Embryonic facial prominence (tissue), 1 donor: ENCODE measurements around the gene SORBS2.
"Not testable (repeated sequence)": the region's sequence is repeated elsewhere in the genome, so short reads cannot be mapped to it uniquely, and the experiment has no call there.

ENCODE experiments used
- DNase-seq: peaks from one replicate; pipeline ENCODE4 v3.0.0-alpha.2; 2016; ENCODE audit errors: extremely low spot score

SORBS2 gene

DNA sequence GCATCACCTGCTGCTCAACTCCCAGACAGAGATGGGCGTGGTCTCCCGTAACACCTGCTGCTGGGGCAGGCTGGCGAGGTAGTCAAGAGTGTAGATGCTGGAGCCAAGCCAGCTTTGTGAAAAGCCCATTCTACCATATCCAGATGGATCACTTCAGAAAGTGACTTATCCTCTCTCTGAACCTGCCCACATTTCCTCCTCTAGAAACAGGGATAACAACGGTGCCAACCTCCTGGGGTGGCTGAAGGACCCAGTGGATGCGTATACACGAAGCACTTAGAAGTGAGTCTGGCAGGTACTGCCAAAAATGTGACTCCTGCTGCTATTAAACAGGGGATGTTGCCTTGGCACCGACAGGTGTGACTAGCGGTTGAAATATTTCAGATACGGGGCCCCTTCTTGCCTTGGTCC is 95.8 kb downstream of the SORBS2 start:
- DNase-seq: no peak

DNA sequence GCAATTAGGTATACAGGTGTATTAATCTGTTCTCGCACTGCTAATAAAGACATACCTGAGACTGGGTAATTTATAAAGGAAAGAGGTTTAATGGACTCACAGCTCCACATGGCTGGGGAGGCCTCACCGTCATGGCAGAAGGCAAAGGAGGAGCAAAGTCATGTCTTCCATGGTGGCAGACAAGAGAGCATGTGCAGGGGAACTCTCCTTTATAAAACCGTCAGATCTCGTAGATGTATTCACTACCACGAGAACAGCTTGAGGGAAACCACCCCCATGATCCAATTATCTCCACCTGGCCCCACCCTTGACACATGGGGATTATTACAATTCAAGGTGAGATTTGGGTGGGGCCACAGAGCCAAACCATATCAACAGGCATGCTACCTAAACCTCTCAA is 97.5 kb downstream of the SORBS2 start:
- not testable (repeated sequence) for DNase-seq

- no peak for DNase-seq
Observed at GRCh38 chr4:185713731-185714130, 98.3 kb downstream of the SORBS2 start.

GRCh38 chr4:185713272-185713671 is 98.7 kb downstream of the SORBS2 start:
- no peak for DNase-seq

DNA sequence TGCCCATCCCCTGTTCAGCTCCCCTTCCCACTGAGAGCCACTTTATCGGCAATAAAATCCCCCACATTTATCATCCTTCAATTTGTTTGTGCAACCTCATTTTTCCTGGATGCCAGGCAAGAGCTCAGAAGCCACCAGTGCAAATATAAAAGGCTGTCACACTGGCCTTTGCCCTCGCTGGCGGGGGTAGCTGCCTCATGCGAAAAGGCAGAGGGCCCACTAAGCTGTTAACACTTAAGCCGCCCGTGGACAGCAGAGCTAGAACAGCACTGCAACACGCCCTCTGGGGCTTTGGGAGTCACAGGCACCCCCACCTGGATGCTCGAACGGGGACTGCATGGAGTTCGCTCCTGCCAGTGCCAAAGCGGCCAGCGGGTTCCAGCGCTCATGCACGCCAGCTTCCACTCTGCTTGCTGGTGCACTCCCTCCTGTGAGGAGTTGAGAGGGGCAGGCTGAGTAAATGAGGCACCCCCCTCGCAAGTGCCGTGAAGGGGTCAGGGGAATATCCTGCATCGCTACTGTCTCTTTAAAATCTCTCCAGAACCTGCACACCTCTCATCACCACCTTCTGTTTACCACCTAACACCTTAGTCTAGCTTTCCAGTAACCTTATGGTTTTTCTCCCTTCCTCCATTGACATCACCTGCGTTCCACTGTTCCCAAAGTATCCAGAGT is 99.5 kb downstream of the SORBS2 start:
- no peak for DNase-seq

GRCh38 chr4:185711726-185712125 is 100.3 kb downstream of the SORBS2 start:
- no peak for DNase-seq

DNA sequence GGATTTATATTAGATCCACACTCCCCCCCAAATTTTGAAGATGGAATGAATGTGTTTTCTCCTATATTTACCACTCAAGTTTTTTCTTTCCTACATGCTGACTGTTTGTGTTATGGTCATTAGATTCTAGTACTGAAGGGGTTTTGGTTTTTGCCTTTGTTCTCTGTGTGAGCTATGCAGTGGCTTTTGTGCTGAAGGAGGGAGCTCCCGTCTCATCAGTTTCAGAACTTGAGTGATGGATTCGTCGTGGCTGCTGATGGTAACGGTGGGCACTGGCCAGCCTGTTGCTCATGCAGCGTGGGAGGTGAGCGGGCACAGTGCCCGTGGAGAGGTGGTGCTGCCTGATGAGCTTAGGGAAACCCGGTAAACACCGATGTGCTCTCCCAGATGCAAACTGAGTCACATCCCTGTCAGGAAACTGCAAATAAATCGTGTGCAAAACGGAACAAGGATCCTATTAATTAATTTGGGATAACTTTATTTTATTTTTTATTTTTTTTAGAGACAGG is 101.5 kb downstream of the SORBS2 start:
- DNase-seq: no peak

DNA sequence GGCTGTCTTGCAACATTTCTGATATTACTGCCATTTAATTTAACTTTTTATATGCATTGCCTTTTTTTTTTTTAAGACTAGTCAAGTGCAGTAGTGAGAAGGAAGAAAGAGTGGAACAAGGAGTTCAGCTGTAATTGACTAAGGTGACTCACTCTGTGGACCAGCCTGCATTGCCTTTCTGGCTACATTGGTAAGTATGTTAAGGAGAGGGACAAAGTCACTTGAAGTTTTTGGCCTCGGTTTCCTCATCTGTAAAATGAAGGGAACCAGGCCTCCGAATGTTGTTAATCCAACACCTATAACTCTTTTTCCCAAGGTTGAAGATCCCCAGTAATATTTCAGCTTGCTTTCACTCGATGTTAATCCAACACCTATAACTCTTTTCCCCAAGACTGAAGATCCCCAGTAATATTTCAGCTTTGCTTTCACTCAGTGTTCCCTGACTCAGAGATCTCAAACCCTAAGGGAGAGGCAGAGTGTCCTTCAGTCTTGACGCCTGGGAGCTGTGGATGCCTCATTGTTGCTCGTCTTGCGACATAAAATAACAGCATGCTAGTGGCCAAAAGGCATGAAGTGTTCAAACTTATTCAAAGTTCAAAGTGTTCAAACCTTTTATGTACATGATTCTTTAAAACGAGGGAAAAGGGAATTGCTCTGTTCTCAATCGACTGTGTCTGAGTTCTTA is 102.0 kb downstream of the SORBS2 start:
- no peak for DNase-seq

- DNase-seq: no peak
Observed at GRCh38 chr4:185708348-185708747, 103.6 kb downstream of the SORBS2 start.

DNA sequence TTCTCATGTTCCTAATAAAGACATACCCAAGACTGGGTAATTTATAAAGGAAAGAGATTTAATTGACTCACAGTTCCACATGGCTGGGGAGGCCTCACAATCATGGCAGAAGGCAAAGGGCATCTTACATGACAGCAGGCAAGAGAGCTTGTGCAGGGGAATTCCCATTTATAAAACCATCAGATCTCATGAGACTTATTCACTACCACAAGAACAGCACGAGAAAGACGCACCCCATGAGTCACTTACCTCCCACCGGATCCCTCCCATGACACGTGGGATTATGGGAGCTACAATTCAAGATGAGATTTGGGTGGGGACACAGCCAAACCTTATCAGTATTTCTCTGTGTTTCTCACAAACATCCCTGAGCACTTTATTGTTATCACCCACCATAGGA is 104.4 kb downstream of the SORBS2 start:
- not testable (repeated sequence) for DNase-seq

DNA sequence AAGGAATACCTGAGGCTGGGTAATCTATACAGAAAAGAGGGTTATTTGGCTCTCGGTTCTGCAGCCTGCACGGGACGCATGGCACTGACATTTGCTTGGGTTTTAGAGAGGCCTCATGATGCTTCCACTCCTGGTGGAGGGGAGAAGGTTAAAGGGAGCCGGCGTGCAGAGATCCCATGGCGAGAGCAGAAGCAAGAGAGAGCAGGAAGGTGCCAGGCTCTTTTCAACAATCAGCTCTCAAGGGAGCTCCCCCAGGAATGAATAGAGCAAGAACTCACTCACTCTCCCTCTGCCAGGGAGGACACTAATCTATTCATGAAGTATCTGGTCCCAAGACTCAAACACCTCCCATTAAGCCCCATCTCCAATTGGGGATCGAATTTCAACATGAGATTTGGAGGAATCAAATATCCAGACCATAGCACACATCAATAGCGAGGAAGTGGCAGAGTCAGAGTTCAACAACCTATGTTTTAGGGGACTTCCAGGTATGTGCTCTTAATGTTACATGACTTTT is 109.8 kb downstream of the SORBS2 start:
- DNase-seq: no peak

GRCh38 chr4:185700630-185701029 is 111.4 kb downstream of the SORBS2 start:
- no peak for DNase-seq

DNA sequence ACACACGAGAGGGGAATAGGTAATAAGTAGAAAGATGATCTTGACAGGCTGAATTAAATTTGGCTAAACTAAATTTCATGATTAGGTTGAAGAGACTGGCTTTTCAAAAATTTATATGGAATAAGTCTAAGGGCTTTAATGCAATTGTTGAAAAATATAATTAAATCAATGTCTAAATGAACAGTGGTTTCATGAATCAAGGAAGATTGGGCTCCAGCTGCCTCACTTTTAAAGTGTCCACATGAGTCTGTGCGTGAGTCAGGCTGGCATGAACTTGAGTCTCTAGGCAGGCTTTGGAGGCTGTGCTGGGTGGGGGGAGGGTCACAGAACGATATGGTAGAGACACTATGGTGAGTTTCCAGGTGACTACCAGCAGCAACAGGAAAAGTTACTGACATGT is 111.9 kb downstream of the SORBS2 start:
- no peak for DNase-seq

- DNase-seq: no peak
Observed at GRCh38 chr4:185697488-185697887, 114.5 kb downstream of the SORBS2 start.

DNA sequence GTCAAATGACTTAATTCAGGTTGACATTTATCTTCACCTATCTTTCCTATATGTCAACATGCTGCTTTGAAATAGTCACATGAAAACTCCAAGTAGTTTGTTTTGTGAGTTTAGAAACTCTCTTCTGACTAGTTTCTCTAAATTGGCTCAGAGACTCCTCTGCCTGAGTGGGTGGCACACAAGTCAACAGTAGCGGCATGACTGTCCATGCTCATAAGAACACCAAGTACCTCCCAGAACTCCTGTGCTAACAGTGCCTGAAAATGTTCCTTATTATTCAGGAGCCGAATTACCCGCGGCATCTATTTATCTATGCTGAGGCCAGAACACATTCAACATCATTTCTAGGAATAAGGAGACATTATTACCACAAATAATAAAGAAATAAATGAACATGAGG is 116.3 kb downstream of the SORBS2 start:
- DNase-seq: no peak

GRCh38 chr4:185693548-185694215 is 118.3 kb downstream of the SORBS2 start:
- DNase-seq: no peak

DNA sequence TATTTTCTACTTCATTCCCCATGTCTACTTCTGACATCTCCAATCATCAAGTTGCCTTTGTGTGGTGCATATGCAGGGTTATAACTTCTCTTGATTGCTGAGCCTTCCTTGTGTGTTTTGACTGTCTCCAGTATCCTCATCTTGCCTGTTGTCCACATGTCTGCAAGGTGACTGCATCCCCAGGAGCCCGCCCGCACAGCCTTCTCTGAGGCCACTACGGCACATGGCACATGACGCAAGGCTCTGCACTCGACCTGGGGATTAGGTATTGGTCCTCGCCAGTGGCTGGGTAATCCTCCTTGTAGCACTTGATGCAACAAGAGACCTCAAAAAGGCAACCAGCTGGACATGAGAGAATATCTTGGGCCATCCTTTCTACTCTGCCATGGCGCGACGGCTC is 122.6 kb downstream of the SORBS2 start:
- DNase-seq: no peak

DNA sequence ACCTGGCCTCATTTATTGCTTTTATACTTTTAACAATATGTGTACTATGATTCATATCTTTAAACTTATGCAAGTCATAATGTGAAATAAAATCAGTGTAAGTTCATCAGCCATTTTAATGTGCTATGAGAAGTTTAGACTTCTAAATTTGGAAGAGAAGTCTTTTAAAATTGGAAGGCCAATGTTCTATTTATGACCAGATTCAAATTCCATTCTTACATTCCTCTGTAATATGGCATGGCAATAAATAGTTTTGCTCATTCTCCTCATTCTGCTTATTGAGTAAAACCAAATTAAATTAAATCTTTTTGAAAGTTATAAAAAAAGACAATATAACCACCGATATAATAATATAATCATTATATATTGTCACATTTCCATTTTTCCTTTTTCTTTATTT is 126.2 kb downstream of the SORBS2 start:
- no peak for DNase-seq

GRCh38 chr4:185683896-185684295 is 128.1 kb downstream of the SORBS2 start:
- DNase-seq: no peak

DNA sequence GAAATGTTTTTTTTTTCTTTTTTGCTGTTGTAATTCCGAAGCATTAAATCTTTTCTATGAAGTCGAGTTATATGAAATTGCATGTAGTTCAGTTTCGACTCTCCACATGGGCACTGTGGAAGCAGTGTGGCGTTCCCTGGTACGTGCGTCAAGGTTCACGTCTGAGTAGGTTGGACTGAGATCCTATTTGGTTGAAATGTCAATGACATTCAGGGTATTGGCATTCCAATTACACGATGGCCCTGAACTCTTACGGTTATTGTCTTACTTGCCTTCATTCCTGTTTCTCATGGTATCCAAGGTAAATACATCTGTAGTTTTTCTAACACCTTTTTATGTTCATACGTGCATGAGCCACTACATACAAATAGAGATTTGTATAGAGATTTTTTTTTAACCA is 128.8 kb downstream of the SORBS2 start:
- DNase-seq: no peak

DNA sequence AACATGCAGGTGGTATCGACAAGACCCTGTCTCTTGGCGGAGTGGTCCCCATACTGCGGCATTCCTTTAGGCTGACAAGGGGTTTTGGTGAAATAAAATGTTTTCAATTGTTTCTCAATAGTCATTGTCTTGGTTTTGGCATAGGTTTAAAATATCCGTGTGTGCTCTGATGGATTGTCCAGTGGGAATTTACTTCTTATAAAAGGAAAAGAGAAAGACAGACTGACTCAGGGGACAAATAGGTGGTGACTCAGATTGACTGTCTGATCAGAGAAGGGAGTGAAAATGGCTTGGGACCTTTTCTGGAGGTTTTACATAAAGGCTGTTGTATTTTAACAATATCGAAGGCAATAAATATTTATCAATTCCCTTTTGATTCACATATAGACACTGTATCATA is 129.8 kb downstream of the SORBS2 start:
- DNase-seq: no peak

GRCh38 chr4:185681604-185682003 is 130.4 kb downstream of the SORBS2 start:
- no peak for DNase-seq

DNA sequence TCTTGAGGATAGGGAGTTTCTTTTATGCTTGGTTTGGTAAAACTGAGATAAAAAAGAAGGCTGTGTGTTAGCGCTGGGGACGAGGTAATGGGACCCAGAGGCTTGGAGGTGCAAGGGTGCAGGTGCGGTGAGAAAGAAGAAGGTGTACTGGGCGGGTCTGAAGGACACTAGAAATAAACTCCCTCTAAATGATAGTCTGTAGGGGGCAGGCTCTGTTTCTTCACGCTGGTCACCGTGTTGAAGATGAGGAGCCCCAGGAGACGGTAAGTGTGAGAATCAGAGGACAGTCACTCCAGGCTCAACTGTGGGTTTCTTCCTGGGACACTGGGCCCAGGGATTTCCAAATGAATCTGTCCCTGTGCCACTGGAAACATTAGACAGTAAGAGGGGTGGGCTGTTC is 131.4 kb downstream of the SORBS2 start:
- no peak for DNase-seq
